ENCODE results near the gene INPP5A. TPM values are rescaled to one million over a fixed set of nuclear protein-coding genes. Genes with fewer than 3 reads are reported as not detected.

INPP5A gene
- total RNA-seq, 2 donors from 2014 or later, result 9.2 to 14.5 TPM

DNA sequence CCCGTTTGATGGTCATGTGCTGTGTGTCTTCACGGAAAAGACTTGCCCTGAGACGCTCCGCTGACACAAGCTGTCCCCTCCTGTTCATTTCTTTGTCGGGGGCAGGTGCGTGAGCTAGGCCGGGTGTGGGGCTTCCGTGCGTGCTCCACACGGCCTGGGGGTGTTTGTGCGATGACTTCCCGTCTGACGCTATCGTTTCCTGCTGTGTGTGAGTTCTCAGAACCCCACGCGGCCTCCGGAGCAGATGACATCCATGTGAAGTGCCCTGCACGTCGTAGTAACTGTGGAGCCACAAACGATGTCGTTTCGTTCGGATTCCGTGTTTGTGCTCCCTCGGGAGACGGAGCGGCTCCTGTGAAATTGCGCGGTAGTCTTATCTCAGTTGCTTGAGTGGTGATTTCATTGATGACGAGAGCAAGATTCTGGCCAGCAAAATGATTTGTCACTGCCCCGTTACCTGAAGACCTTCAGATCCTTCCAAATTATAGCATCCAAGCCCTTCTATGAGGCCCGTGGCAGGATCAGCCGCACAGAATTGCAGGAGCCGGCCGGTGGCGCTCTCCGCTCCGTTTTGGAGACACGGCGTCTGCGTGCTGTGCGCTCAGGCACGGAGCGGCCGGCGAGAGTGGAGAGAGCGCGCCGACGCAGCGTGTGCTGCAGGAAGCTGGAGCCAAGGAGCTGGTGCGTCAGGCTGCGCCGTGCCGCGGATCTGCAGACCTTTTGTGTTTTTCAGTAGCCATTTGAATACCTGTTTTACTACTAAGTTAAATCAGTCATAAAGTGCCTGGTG, 153.4 kb downstream of the INPP5A start:
- peaks cover 22% of the 10 kb centered on the region for H3K4me1 ChIP-seq
- no peaks in the 10 kb centered on the region for H3K36me3 ChIP-seq (replicated peaks in 1 of 2; ENCODE audit: insufficient read depth in 1 of 2, low read depth in 2 of 2)
- H3K4me3 ChIP-seq, result no peak overlapping the region
- intact Hi-C loops (cut with DNase I), result no loop called here
- no peaks in the 10 kb centered on the region for H3K27me3 ChIP-seq
- TF ChIP-seq POLR2A (IDR thresholded peaks at IDR 0.05) (no peak), CTCF (IDR thresholded peaks at IDR 0.05) (no peak)
- no peak for ATAC-seq
- no peaks in the 10 kb centered on the region for H3K9me3 ChIP-seq
- WGBS, 2 donors, result 95 to 97% methylated on average over 56 of the region's 56 CpGs
- peak in 1 of 4 donors; percentile 8 for DNase-seq
- no peak overlapping the region for H3K27ac ChIP-seq

- no peak for TF ChIP-seq CTCF (IDR thresholded peaks at IDR 0.05)
- no peak for TF ChIP-seq POLR2A (IDR thresholded peaks at IDR 0.05)
- H3K4me3 ChIP-seq, result no peak overlapping the region
- H3K27me3 ChIP-seq, result no peaks in the 10 kb centered on the region
- ATAC-seq (no peak), DNase-seq (peak in 1 of 4 donors; percentile 7)
- no peaks in the 10 kb centered on the region for H3K36me3 ChIP-seq (replicated peaks in 1 of 2; ENCODE audit: insufficient read depth in 1 of 2, low read depth in 2 of 2)
- no peaks in the 10 kb centered on the region for H3K9me3 ChIP-seq
- H3K27ac ChIP-seq, result no peak overlapping the region
- H3K4me1 ChIP-seq, result peaks cover 14% of the 10 kb centered on the region
- WGBS, 2 donors, result 96 to 97% methylated on average over 48 of the region's 48 CpGs
- intact Hi-C loops (cut with DNase I), result no loop called here
These were observed 154.1 kb downstream of the INPP5A start for GRCh38 chr10:132691711-132692153.

GRCh38 chr10:132692311-132692710, 154.7 kb downstream of the INPP5A start:
- Histone ChIP-seq H3K36me3 (replicated peaks in 1 of 2; ENCODE audit: insufficient read depth in 1 of 2, low read depth in 2 of 2) (no peaks in the 10 kb centered on the region), H3K27ac (no peak overlapping the region), H3K27me3 (no peaks in the 10 kb centered on the region), H3K4me1 (peaks cover 9% of the 10 kb centered on the region), H3K9me3 (no peaks in the 10 kb centered on the region), H3K4me3 (no peak overlapping the region)
- 66 to 78% methylated on average over 2 of the region's 2 CpGs for WGBS, 2 donors
- ATAC-seq, result no peak
- no peak for DNase-seq
- TF ChIP-seq CTCF (IDR thresholded peaks at IDR 0.05) (no peak), POLR2A (IDR thresholded peaks at IDR 0.05) (no peak)
- intact Hi-C loops (cut with DNase I), result no loop called here

- intact Hi-C loops (cut with DNase I), result no loop called here
- Histone ChIP-seq H3K27ac (no peak overlapping the region), H3K4me1 (no peaks in the 10 kb centered on the region), H3K27me3 (no peaks in the 10 kb centered on the region), H3K9me3 (no peaks in the 10 kb centered on the region), H3K4me3 (no peak overlapping the region), H3K36me3 (replicated peaks in 1 of 2; ENCODE audit: insufficient read depth in 1 of 2, low read depth in 2 of 2) (no peaks in the 10 kb centered on the region)
- DNase-seq (no peak), ATAC-seq (no peak)
- TF ChIP-seq POLR2A (IDR thresholded peaks at IDR 0.05) (no peak), CTCF (IDR thresholded peaks at IDR 0.05) (no peak)
These were observed 156.1 kb downstream of the INPP5A start for GRCh38 chr10:132693676-132694075.

DNA sequence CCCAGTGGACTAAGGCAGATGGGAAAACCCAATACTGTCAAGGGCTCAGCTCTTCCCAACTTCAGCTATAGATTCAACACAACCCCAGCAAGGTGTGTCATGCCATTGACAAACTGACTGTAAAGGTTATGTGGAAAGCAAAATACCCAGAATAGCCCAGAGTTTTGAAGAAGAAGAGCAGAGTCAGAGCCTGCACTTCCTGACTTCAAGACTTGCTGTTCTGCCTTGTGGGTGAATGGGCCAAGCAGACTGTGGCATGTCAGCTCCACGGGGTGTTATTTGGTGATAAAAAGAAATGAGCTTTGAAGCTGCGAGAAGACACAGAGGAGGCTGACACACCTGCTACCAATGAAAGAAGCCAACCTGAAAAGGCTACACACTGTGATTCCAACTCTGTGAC, 158.6 kb downstream of the INPP5A start:
- 95 to 96% methylated on average over 2 of the region's 2 CpGs for WGBS, 2 donors
- no peak overlapping the region for H3K27ac ChIP-seq
- no peaks in the 10 kb centered on the region for H3K27me3 ChIP-seq
- no peak overlapping the region for H3K4me3 ChIP-seq
- ATAC-seq (no peak), DNase-seq (no peak)
- no peaks in the 10 kb centered on the region for H3K9me3 ChIP-seq
- no peak for TF ChIP-seq CTCF (IDR thresholded peaks at IDR 0.05)
- TF ChIP-seq POLR2A (IDR thresholded peaks at IDR 0.05), result no peak
- no peaks in the 10 kb centered on the region for H3K36me3 ChIP-seq (replicated peaks in 1 of 2; ENCODE audit: insufficient read depth in 1 of 2, low read depth in 2 of 2)
- H3K4me1 ChIP-seq, result no peaks in the 10 kb centered on the region
- intact Hi-C loops (cut with DNase I), result no loop called here
